Left ventricle myocardium inferior (tissue), 1 donor: ENCODE measurements around the gene RIPOR1. TPM values are rescaled to one million over a fixed set of nuclear protein-coding genes. Genes with fewer than 3 reads are reported as not detected.

Experiments used
- DNase-seq: peaks from one replicate; pipeline ENCODE4 v3.0.0-alpha.2; 2020
- H3K27ac ChIP-seq: fragments of 200-600 bp; replicated peaks from 2 replicates; pipeline ENCODE4 v1.8.0; 2021
- H3K27me3 ChIP-seq: fragments of 200-600 bp; 2 replicates; pipeline ENCODE4 v1.8.0; 2021; ENCODE audit warnings: low read depth
- H3K36me3 ChIP-seq: fragments of 200-600 bp; 2 replicates; pipeline ENCODE4 v1.8.0; 2021
- H3K4me1 ChIP-seq: fragments of 200-600 bp; 2 replicates; pipeline ENCODE4 v1.8.0; 2021
- H3K4me3 ChIP-seq: fragments of 200-600 bp; 2 replicates; pipeline ENCODE4 v1.8.0; 2021; ENCODE audit warnings: mild to moderate bottlenecking, moderate library complexity
- H3K9me3 ChIP-seq: fragments of 200-600 bp; replicated peaks from 2 replicates; pipeline ENCODE4 v1.8.0; 2021
- intact Hi-C: fragments of 100-400 bp; cut with micrococcal nuclease; formaldehyde crosslinking; loops from one replicate; pipeline ENCODE4 v1.11.0; 2022
- total RNA-seq: library from RNA; stranded (reverse); fragmentation: NEBNext Ultra II Directional; extraction: Animal tissue kit (Norgen Biotek cat#: 25700); gene quantifications from one replicate; pipeline ENCODE4 v1.2.1, GENCODE V29; 2021
- TF ChIP-seq, protein P1 (sequence below): fragments of 200-600 bp; IDR thresholded peaks from 2 replicates; pipeline ENCODE4 v1.8.0; 2021; ENCODE audit warnings: antibody characterized with exemption, mild to moderate bottlenecking, borderline replicate concordance
- donor health status: DM: no; HTN: yes; CAD: no; lungs with severe emphysema.

RIPOR1 gene
- total RNA-seq, 1 donor from 2014 or later, result 79.7 TPM

DNA sequence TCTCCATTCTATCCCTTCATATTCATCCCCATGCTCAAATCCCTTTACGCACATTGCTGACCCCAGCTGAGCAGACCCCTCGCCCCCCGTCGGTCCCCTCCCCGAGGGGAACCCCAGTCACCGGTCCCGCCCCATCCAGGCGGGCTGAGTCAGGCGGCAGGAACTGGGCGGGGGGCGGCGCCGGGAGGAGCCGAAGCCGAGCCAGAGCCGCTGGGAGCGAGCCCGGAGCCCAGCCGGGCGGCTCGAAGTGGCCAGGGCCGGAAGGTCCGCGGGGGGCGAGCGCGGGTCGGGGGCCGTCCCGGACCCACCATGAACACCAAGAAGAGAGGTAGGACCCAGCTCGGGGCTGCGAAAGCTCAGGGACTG is 8.6 kb downstream of the RIPOR1 start:
- peak overlapping the region; percentile 99 for H3K27ac ChIP-seq
- DNase-seq, result peak; percentile 79
- H3K4me1 ChIP-seq, result peaks cover 100% of the 10 kb centered on the region
- intact Hi-C loops, result no loop called here
- H3K27me3 ChIP-seq, result no peaks in the 10 kb centered on the region
- H3K36me3 ChIP-seq, result peaks cover 35% of the 10 kb centered on the region
- H3K4me3 ChIP-seq, result peak overlapping the region; percentile 90
- TF ChIP-seq, protein P1, sequence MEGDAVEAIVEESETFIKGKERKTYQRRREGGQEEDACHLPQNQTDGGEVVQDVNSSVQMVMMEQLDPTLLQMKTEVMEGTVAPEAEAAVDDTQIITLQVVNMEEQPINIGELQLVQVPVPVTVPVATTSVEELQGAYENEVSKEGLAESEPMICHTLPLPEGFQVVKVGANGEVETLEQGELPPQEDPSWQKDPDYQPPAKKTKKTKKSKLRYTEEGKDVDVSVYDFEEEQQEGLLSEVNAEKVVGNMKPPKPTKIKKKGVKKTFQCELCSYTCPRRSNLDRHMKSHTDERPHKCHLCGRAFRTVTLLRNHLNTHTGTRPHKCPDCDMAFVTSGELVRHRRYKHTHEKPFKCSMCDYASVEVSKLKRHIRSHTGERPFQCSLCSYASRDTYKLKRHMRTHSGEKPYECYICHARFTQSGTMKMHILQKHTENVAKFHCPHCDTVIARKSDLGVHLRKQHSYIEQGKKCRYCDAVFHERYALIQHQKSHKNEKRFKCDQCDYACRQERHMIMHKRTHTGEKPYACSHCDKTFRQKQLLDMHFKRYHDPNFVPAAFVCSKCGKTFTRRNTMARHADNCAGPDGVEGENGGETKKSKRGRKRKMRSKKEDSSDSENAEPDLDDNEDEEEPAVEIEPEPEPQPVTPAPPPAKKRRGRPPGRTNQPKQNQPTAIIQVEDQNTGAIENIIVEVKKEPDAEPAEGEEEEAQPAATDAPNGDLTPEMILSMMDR, result no peak
- H3K9me3 ChIP-seq, result no peaks in the 10 kb centered on the region

DNA sequence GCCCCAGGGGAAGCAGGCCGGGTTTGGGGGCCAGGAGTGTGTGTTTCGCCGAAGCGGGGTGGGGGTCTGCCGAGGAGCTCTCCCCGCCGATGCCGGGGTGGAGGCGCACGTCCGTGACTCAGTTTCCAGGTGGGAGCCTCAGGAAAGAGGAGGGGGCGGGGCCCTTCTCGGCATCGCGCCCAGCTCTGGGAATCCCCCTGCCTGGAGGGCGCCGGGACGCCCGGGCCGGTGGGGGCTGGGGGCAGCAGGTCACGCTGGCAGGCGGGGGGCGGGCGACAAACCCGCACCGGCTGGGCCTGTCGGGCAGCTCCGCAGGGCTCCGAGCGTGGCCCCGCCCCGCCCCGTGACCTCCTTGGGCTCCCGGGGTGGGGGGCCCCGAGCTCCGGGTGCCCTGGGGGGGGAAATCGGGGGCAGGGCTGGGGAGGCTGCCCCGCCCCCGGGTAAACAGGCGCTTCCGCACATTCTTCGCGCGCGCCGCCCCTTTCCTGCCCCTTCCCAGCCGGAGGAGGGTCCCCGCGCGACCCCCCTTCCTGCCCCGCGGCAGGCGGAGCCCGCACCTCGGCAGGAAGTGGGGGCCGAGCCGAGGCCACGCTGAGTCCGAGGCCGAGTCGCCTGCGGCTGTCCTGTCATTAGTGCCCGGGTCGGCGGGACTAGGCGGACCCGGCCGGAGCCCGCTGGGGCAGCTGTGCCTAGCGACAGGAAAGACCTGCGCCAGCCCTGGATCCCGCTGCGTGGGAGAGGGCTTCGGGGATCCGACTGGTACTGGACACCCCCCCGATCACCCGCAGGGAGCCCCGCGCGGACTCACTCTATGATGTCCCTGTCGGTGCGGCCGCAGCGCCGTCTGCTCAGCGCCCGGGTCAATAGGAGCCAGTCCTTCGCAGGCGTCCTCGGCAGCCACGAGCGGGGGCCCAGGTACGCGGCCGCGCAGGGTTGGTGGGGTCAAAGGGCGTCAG is 9.3 kb downstream of the RIPOR1 start:
- TF ChIP-seq, protein P1, result no peak
- Histone ChIP-seq H3K9me3 (no peaks in the 10 kb centered on the region), H3K4me3 (peak overlapping the region; percentile 90), H3K36me3 (peaks cover 42% of the 10 kb centered on the region), H3K27me3 (no peaks in the 10 kb centered on the region), H3K4me1 (peaks cover 100% of the 10 kb centered on the region), H3K27ac (peak overlapping the region; percentile 99)
- intact Hi-C loops, result no loop called here
- DNase-seq, result peak; percentile 79

DNA sequence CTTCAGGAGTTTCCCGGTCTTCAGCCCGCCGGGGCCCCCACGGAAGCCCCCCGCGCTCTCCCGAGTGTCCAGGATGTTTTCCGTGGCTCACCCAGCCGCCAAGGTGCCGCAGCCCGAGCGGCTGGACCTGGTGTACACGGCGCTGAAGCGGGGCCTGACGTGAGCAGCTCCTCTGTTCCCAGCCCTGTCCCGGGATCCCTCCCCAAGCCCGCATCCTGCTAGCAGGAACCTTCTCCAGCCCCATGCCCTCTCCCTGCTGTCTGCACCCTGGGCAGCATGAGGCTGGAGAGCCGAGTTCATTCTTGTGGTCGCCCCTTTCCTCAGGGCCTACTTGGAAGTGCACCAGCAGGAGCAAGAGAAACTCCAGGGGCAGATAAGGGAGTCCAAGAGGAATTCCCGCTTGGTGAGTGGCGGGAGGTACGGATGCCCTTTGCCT is 10.1 kb downstream of the RIPOR1 start:
- no peak for DNase-seq
- intact Hi-C loops, result no loop called here
- Histone ChIP-seq H3K36me3 (peaks cover 50% of the 10 kb centered on the region), H3K27ac (peak overlapping the region; percentile 99), H3K4me3 (peak overlapping the region; percentile 90), H3K27me3 (no peaks in the 10 kb centered on the region), H3K4me1 (peaks cover 100% of the 10 kb centered on the region), H3K9me3 (no peaks in the 10 kb centered on the region)
- TF ChIP-seq, protein P1, result no peak

DNA sequence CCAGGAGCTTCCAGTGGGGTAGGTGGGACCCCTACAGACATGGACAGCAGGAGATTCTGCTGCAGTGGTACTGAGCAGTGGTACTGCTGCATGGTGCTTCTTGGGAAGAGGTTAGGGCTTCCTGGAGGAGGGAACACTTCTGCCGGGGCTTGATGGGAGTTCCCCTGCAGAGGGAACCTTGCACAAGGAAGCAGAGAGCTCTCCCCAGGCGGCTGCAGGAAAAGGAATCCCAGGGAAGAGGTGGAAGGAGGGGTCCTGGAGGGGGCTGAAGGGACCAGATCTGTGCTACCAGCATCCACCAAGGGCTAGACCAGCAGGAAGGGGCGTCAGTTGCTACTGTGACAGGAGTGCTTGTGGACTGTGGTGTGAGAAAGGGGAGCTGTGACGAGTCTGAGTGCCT is 10.6 kb downstream of the RIPOR1 start:
- Histone ChIP-seq H3K4me1 (peaks cover 99% of the 10 kb centered on the region), H3K27ac (peak overlapping the region; percentile 99), H3K27me3 (no peaks in the 10 kb centered on the region), H3K36me3 (peaks cover 56% of the 10 kb centered on the region), H3K4me3 (peak overlapping the region; percentile 90), H3K9me3 (no peaks in the 10 kb centered on the region)
- DNase-seq, result no peak
- intact Hi-C loops, result no loop called here
- TF ChIP-seq, protein P1, result no peak

DNA sequence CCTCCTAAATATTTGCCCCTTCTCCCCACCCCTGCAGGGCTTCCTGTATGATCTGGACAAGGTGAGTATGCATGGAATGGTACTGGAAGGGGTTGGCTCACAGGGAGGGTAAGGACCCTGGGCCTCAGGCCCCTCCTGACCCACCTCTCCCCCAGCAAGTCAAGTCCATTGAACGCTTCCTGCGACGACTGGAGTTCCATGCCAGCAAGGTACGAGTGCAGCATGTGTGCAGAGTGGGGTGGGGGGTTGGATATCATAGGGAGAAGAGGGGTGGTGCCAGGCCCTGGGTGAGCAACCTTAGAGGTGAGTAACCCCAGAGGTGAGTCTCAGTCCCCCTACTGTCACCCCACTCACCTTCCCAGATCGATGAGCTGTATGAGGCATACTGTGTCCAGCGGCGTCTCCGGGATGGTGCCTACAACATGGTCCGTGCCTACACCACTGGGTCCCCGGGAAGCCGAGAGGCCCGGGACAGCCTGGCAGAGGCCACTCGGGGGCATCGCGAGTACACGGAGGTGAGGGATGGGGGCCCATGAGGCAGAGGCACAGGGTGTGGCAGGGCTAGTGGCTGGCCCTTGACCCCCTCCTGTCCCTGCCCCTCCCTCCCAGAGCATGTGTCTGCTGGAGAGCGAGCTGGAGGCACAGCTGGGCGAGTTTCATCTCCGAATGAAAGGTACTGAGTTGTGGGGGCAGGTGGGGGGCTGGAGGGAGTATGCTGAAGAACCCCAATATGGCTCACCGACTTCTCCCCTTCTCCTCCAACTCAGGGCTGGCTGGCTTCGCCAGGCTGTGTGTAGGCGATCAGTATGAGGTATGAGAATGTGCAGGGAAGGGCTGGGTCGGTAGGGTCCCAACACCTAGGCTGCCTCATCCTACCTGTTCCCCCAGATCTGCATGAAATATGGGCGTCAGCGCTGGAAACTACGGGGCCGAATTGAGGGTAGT is 11.3 kb downstream of the RIPOR1 start:
- TF ChIP-seq, protein P1, result no peak
- Histone ChIP-seq H3K9me3 (no peaks in the 10 kb centered on the region), H3K27ac (peak overlapping the region; percentile 99), H3K27me3 (no peaks in the 10 kb centered on the region), H3K36me3 (peaks cover 62% of the 10 kb centered on the region), H3K4me3 (peak overlapping the region; percentile 90), H3K4me1 (peaks cover 99% of the 10 kb centered on the region)
- DNase-seq, result no peak
- intact Hi-C loops, result no loop called here
